ENCODE measurements around the gene SP110.

- TF ChIP-seq CBX8 (IDR thresholded peaks at IDR 0.05; ENCODE audit: borderline replicate concordance, low read depth, low read length): no peak
- TF ChIP-seq POLR2A (IDR thresholded peaks at IDR 0.05; ENCODE audit: control extremely low read depth in 1 of 2, low read depth in 2 of 2, low read length in 2 of 2): no peak
- TF ChIP-seq EP300 (IDR thresholded peaks at IDR 0.05; ENCODE audit: borderline replicate concordance in 1 of 2, low read depth in 2 of 2, low read length in 2 of 2): no peak
- no peak for TF ChIP-seq CTCF (IDR thresholded peaks at IDR 0.05; ENCODE audit: control extremely low read depth in 1 of 3, insufficient read depth in 1 of 3, low read depth in 1 of 3, low read length in 3 of 3)
- 0 out of 2 replicates have a peak, but pooled peaks have one; percentile 20 for TF ChIP-seq TAF1 (IDR thresholded peaks at IDR 0.05; ENCODE audit: low read depth, low read length)
- TF ChIP-seq SIN3A (conservative IDR thresholded peaks at IDR 0.05 in 1 of 2, IDR thresholded peaks at IDR 0.05 in 1 of 2; ENCODE audit: low read depth in 1 of 2, low read length in 2 of 2): no peak
- no peak for TF ChIP-seq PHF8 (conservative IDR thresholded peaks at IDR 0.05; ENCODE audit: low read depth, low read length)
- TF ChIP-seq POLR2AphosphoS5 (IDR thresholded peaks at IDR 0.05; ENCODE audit: low read depth, low read length): no peak
- no peak for TF ChIP-seq JUN (IDR thresholded peaks at IDR 0.05; ENCODE audit: low read depth, low read length)
- TF ChIP-seq GABPA (IDR thresholded peaks at IDR 0.05; ENCODE audit: borderline replicate concordance, insufficient read depth, low read length): no peak
- no peak for TF ChIP-seq HDAC2 (IDR thresholded peaks at IDR 0.05; ENCODE audit: borderline replicate concordance in 1 of 2, low read depth in 2 of 2, low read length in 2 of 2)
- TF ChIP-seq GTF2F1 (IDR thresholded peaks at IDR 0.05; ENCODE audit: borderline replicate concordance, low read depth, low read length): no peak
Measured at GRCh38 chr2:230230087-230230486, 10.3 kb upstream of the SP110 start.
